GM12878 (cell line): ENCODE data around the gene FLAD1.

ENCODE experiments used
- ATF2 ChIP-seq: IDR thresholded peaks from 2 replicates; pipeline ENCODE4 v1.6.1; 2012; ENCODE audit warnings: low read length, inconsistent platforms
- ATF7 ChIP-seq: fragments of 450-650 bp; IDR thresholded peaks from 2 replicates; pipeline ENCODE4 v1.6.1; 2016; ENCODE audit warnings: low read depth, mild to moderate bottlenecking
- CBX5 ChIP-seq: sonication (generic); IDR thresholded peaks from 2 replicates; pipeline ENCODE4 v1.6.1; 2016; ENCODE audit warnings: low read depth, moderate library complexity, mild to moderate bottlenecking, inconsistent platforms
- CREB1 ChIP-seq: IDR thresholded peaks from 2 replicates; pipeline ENCODE4 v1.6.1; 2012; ENCODE audit warnings: low read depth, mild to moderate bottlenecking, inconsistent platforms
- CTCF ChIP-seq, 3 experiments: IDR thresholded peaks in 2 of 3; conservative IDR thresholded peaks in 1 of 3; 2 replicates each; pipeline ENCODE4 v1.5.1; 2011; ENCODE audit warnings: low read depth in 3 of 3, low read length in 3 of 3, mild to moderate bottlenecking in 3 of 3, control low read depth in 2 of 3, moderate library complexity in 2 of 3, inconsistent platforms in 1 of 3, mixed read lengths in 1 of 3; ENCODE audit not compliant: control insufficient read depth in 2 of 3, insufficient read depth in 1 of 3; ENCODE audit errors: extremely low read depth in 1 of 3
- EZH2 ChIP-seq: IDR thresholded peaks from 2 replicates; pipeline ENCODE4 v1.6.1; 2012; ENCODE audit warnings: low read depth, mild to moderate bottlenecking, control low read depth, inconsistent platforms, low read length, borderline replicate concordance; ENCODE audit not compliant: control insufficient read depth
- POLR2A ChIP-seq: IDR thresholded peaks from 2 replicates; pipeline ENCODE4 v1.6.1; 2011; ENCODE audit warnings: low read depth, mild to moderate bottlenecking, low read length
- RBBP5 ChIP-seq: fragments of 200-600 bp; sonication (generic); conservative IDR thresholded peaks from 2 replicates; pipeline ENCODE4 v1.6.1; 2016
- RCOR1 ChIP-seq: conservative IDR thresholded peaks from 2 replicates; pipeline ENCODE4 v1.6.1; 2012; ENCODE audit warnings: low read depth, low read length, improper control_type of control experiment
- TARDBP ChIP-seq: IDR thresholded peaks from 2 replicates; pipeline ENCODE4 v1.6.1; 2016; ENCODE audit warnings: borderline replicate concordance
- TF ChIP-seq, protein P1 (sequence below): IDR thresholded peaks from 2 replicates; pipeline ENCODE4 v1.6.1; 2012; ENCODE audit warnings: low read depth, low read length, improper control_type of control experiment
- TF ChIP-seq, protein P2 (sequence below): fragments of 450-650 bp; IDR thresholded peaks from 2 replicates; pipeline ENCODE4 v1.6.1; 2017; ENCODE audit warnings: antibody characterized with exemption, mild to moderate bottlenecking, moderate library complexity
- TF ChIP-seq, protein P3 (sequence below): IDR thresholded peaks from 2 replicates; pipeline ENCODE4 v1.6.1; 2011; ENCODE audit warnings: low read depth, mild to moderate bottlenecking, low read length, moderate library complexity, borderline replicate concordance; ENCODE audit errors: extremely low read depth
- TF ChIP-seq, protein P4 (sequence below): fragments of 450-650 bp; IDR thresholded peaks from 2 replicates; pipeline ENCODE4 v1.6.1; 2017; ENCODE audit warnings: mild to moderate bottlenecking, low read depth, inconsistent platforms; ENCODE audit not compliant: poor library complexity, severe bottlenecking

DNA sequence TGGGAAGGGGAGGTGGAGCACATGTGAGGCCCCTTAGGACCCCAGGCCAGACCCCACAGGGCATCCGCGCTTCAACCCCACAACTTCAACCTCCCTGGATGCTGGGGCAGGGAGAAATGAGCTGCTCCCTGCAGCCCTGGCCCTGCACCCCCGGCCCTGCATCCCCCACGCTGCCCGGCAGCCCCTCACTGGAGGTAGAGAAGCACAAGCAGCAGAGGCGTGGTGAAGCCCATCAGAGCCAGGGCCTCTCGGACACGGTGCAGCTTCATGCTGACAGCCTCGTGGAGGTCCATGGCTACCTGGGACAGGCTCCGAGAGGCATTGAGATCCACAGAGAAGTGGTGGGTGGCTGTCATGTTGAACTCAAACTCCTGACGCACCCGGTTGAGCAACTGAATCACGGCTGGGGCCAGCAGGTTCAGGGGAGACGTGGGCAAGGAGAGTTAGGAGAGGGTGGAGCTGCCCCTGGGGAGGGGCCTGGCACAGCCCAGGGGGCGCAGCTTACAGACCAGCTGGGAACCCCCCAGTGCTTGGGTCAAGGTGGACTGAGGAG, 47.2 kb downstream of the FLAD1 start:
- TF ChIP-seq RCOR1, result no peak
- no peak for TF ChIP-seq CTCF (IDR thresholded peaks at IDR 0.05 in 2 of 3, conservative IDR thresholded peaks at IDR 0.05 in 1 of 3; ENCODE audit: control insufficient read depth in 2 of 3, extremely low read depth in 1 of 3, insufficient read depth in 1 of 3, low read depth in 3 of 3, low read length in 3 of 3)
- TF ChIP-seq, protein P1, sequence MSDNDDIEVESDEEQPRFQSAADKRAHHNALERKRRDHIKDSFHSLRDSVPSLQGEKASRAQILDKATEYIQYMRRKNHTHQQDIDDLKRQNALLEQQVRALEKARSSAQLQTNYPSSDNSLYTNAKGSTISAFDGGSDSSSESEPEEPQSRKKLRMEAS, result no peak
- no peak for TF ChIP-seq EZH2
- no peak for TF ChIP-seq ATF7
- TF ChIP-seq POLR2A, result no peak
- TF ChIP-seq CBX5, result no peak
- TF ChIP-seq, protein P2, sequence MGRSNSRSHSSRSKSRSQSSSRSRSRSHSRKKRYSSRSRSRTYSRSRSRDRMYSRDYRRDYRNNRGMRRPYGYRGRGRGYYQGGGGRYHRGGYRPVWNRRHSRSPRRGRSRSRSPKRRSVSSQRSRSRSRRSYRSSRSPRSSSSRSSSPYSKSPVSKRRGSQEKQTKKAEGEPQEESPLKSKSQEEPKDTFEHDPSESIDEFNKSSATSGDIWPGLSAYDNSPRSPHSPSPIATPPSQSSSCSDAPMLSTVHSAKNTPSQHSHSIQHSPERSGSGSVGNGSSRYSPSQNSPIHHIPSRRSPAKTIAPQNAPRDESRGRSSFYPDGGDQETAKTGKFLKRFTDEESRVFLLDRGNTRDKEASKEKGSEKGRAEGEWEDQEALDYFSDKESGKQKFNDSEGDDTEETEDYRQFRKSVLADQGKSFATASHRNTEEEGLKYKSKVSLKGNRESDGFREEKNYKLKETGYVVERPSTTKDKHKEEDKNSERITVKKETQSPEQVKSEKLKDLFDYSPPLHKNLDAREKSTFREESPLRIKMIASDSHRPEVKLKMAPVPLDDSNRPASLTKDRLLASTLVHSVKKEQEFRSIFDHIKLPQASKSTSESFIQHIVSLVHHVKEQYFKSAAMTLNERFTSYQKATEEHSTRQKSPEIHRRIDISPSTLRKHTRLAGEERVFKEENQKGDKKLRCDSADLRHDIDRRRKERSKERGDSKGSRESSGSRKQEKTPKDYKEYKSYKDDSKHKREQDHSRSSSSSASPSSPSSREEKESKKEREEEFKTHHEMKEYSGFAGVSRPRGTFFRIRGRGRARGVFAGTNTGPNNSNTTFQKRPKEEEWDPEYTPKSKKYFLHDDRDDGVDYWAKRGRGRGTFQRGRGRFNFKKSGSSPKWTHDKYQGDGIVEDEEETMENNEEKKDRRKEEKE, result no peak
- TF ChIP-seq TARDBP, result no peak
- no peak for TF ChIP-seq ATF2
- TF ChIP-seq, protein P3, sequence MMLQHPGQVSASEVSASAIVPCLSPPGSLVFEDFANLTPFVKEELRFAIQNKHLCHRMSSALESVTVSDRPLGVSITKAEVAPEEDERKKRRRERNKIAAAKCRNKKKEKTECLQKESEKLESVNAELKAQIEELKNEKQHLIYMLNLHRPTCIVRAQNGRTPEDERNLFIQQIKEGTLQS, result no peak
- no peak for TF ChIP-seq CREB1
- no peak for TF ChIP-seq RBBP5
- TF ChIP-seq, protein P4, sequence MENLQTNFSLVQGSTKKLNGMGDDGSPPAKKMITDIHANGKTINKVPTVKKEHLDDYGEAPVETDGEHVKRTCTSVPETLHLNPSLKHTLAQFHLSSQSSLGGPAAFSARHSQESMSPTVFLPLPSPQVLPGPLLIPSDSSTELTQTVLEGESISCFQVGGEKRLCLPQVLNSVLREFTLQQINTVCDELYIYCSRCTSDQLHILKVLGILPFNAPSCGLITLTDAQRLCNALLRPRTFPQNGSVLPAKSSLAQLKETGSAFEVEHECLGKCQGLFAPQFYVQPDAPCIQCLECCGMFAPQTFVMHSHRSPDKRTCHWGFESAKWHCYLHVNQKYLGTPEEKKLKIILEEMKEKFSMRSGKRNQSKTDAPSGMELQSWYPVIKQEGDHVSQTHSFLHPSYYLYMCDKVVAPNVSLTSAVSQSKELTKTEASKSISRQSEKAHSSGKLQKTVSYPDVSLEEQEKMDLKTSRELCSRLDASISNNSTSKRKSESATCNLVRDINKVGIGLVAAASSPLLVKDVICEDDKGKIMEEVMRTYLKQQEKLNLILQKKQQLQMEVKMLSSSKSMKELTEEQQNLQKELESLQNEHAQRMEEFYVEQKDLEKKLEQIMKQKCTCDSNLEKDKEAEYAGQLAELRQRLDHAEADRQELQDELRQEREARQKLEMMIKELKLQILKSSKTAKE, result no peak
